Adrenal gland (tissue), 5 donors: ENCODE results near the gene GPBAR1.

Experiments used
- CTCF ChIP-seq, 6 experiments: fragments of 450-650 bp in 4 of 6; fragments of 200-600 bp in 2 of 6; sonication (generic) in 1 of 6; IDR thresholded peaks; 1 replicate in 5 of 6; 2 replicates in 1 of 6; pipeline versions ENCODE4 v1.5.1 to v1.8.0; 2016 to 2021; ENCODE audit warnings: antibody characterized with exemption in 6 of 6, mild to moderate bottlenecking in 2 of 6, moderate library complexity in 1 of 6
- POLR2A ChIP-seq, 2 donors: fragments of 450-650 bp; IDR thresholded peaks; one replicate each; pipeline ENCODE4 v1.6.1; 2017; ENCODE audit warnings: antibody characterized with exemption in 2 of 2, mild to moderate bottlenecking in 2 of 2, moderate library complexity in 1 of 2
- donor health status: DM: no; HTN: no; CAD: no.

DNA sequence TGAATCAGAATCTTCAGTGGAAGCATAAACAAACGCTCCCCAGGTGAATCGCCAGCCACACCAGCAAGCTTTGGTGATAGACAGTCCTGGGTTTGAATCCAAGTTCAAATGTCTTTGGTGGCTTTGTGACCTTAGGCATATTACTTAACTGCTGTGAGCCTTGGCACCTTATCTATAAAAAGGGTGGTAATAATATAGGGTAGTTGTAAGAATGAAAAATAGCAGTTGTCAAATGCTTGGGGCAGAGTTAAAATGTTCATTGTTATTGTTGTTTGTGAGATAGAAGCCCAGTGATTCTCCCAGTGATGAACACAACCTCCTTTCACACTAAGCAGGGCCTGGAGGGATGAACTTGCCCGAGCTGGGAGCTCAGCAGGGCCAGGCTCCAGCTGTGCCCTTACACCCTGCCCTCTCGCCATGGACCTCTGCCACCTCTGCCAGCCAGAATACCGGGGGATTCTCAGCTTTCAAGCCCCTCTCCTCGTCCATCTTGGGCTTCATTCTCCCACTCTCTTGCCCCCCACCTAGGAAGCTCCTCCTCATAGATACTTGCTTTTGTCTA is 37.6 kb downstream of the GPBAR1 start:
- TF ChIP-seq CTCF (IDR thresholded peaks at IDR 0.05): no peak
- TF ChIP-seq POLR2A (IDR thresholded peaks at IDR 0.05): no peak
